HCT116 (cell line): ENCODE data around the gene LGR6. TPM values are rescaled to one million over a fixed set of nuclear protein-coding genes. Genes with fewer than 3 reads are reported as not detected.

Experiments used
- ATAC-seq: fragments of 200-7000 bp; cut with Tn5 transposase; 2 replicates; pipeline ENCODE4 v1.9.1; 2020; ENCODE audit warnings: mild to moderate bottlenecking, moderate library complexity
- BruUV-seq: library from RNA; stranded (reverse); fragments of 400-500 nt; replicated peaks from 2 replicates; lab custom pipeline; 2021; lab: Mats Ljungman, UMichigan
- CTCF ChIA-PET: fragments of 300-600 bp; sonication (Branson Sonifier 250); formaldehyde crosslinking; loops from one replicate; lab custom pipeline; 2021; ENCODE audit warnings: antibody characterized with exemption; lab: Charles Lee
- POLR2A ChIA-PET: fragments of 300-600, 350-600 bp; sonication (Branson Sonifier 250); formaldehyde crosslinking; loops from one replicate; lab custom pipeline; 2021; ENCODE audit warnings: antibody characterized with exemption; lab: Charles Lee
- RAD21 ChIA-PET, 2 experiments: fragments of 300-600 bp; sonication (Branson Sonifier 250); formaldehyde crosslinking; loops; one replicate each; lab custom pipeline; 2023; ENCODE audit warnings: low total read pairs in 2 of 2; ENCODE audit not compliant: uncharacterized antibody in 2 of 2, unreplicated experiment in 2 of 2, low non-redundant PET in 1 of 2; lab: Charles Lee
- DNase-seq: peaks from one replicate; pipeline ENCODE4 v3.0.0-alpha.2; 2010; ENCODE audit warnings: low read depth, low spot score
- H2AFZ ChIP-seq: fragments of 200-600 bp; shearing (Covaris generic), sonication (generic); 2 replicates; pipeline ENCODE4 v1.6.1; 2017; ENCODE audit warnings: low read depth, mixed run types, mixed read lengths, antibody characterized with exemption, low read length; ENCODE audit not compliant: poor library complexity, severe bottlenecking
- H3K27ac ChIP-seq: 2 replicates; pipeline ENCODE4 v1.5.1; 2012; ENCODE audit warnings: low read depth, low read length
- H3K27me3 ChIP-seq: fragments of 200-600 bp; sonication (generic); 2 replicates; pipeline ENCODE4 v1.6.1; 2016; ENCODE audit warnings: mixed run types, low read length, mixed read lengths; ENCODE audit not compliant: insufficient read depth
- H3K36me3 ChIP-seq, 2 experiments: fragments of 200-500 bp in 1 of 2; fragments of 200-600 bp in 1 of 2; sonication (Bioruptor generic) in 1 of 2; sonication (generic) in 1 of 2; 2 replicates each; pipeline versions ENCODE4 v1.5.1 to v1.6.1; 2014 to 2016; ENCODE audit warnings: low read length in 2 of 2, inconsistent platforms in 1 of 2, mixed read lengths in 1 of 2, mixed run types in 1 of 2; ENCODE audit not compliant: insufficient read depth in 2 of 2, control insufficient read depth in 1 of 2
- H3K4me1 ChIP-seq, 2 experiments: fragments of 200-600 bp in 1 of 2; sonication (generic) in 1 of 2; 2 replicates each; pipeline versions ENCODE4 v1.5.1 to v1.6.1; 2012 to 2017; ENCODE audit warnings: low read length in 2 of 2, inconsistent platforms in 1 of 2, mild to moderate bottlenecking in 1 of 2, mixed read lengths in 1 of 2, mixed run types in 1 of 2, moderate library complexity in 1 of 2; ENCODE audit not compliant: insufficient read depth in 2 of 2, control insufficient read depth in 1 of 2
- H3K4me2 ChIP-seq: fragments of 200-600 bp; sonication (generic); 2 replicates; pipeline ENCODE4 v1.6.1; 2017; ENCODE audit warnings: mixed run types, low read length, mixed read lengths
- H3K4me3 ChIP-seq, 2 experiments: fragments of 200-600 bp in 1 of 2; sonication (generic) in 1 of 2; replicated peaks in 1 of 2; 2 replicates each; pipeline ENCODE4 v1.5.1; 2011 to 2016; ENCODE audit warnings: low read length in 2 of 2, control low read depth in 1 of 2, low read depth in 1 of 2, mild to moderate bottlenecking in 1 of 2, mixed read lengths in 1 of 2, mixed run types in 1 of 2
- H3K79me2 ChIP-seq: fragments of 200-600 bp; sonication (generic); 2 replicates; pipeline ENCODE4 v1.6.1; 2017; ENCODE audit warnings: mild to moderate bottlenecking, mixed run types, low read length, moderate library complexity, mixed read lengths; ENCODE audit not compliant: insufficient read depth
- H3K9ac ChIP-seq: fragments of 200-600 bp; sonication (generic); 2 replicates; pipeline ENCODE4 v1.6.1; 2016; ENCODE audit warnings: low read length, mixed read lengths
- H3K9me2 ChIP-seq: fragments of 200-600 bp; sonication (generic), shearing (Covaris generic); 2 replicates; pipeline ENCODE4 v1.6.1; 2017; ENCODE audit warnings: mixed run types, mild to moderate bottlenecking, moderate library complexity; ENCODE audit not compliant: insufficient read depth
- H3K9me3 ChIP-seq, 2 experiments: fragments of 200-500 bp in 1 of 2; fragments of 200-600 bp in 1 of 2; sonication (Bioruptor generic) in 1 of 2; sonication (generic) in 1 of 2; 2 replicates each; pipeline ENCODE4 v1.6.1; 2014 to 2017; ENCODE audit warnings: low read length in 2 of 2, mixed read lengths in 2 of 2, inconsistent platforms in 1 of 2, low read depth in 1 of 2, mild to moderate bottlenecking in 1 of 2, mixed run types in 1 of 2, moderate library complexity in 1 of 2; ENCODE audit not compliant: control insufficient read depth in 1 of 2, insufficient read depth in 1 of 2
- H4K20me1 ChIP-seq: fragments of 200-600 bp; sonication (generic), shearing (Covaris generic); 2 replicates; pipeline ENCODE4 v1.6.1; 2017; ENCODE audit warnings: mixed run types, mild to moderate bottlenecking, moderate library complexity; ENCODE audit not compliant: insufficient read depth
- EZH2 ChIP-seq: fragments of 200-600 bp; sonication (generic); IDR thresholded peaks from 2 replicates; pipeline ENCODE4 v1.6.1; 2017; ENCODE audit warnings: antibody characterized with exemption, mixed run types
- POLR2A ChIP-seq: IDR thresholded peaks from 2 replicates; pipeline ENCODE4 v1.7.0; 2011; ENCODE audit warnings: borderline replicate concordance; ENCODE audit not compliant: insufficient read depth, insufficient read length; ENCODE audit errors: extremely low read depth
- SIN3A ChIP-seq: IDR thresholded peaks from 2 replicates; pipeline ENCODE4 v1.6.1; 2012; ENCODE audit warnings: low read depth
- SP1 ChIP-seq: IDR thresholded peaks from 2 replicates; pipeline ENCODE4 v1.6.1; 2012; ENCODE audit warnings: low read depth
- SRF ChIP-seq: IDR thresholded peaks from 2 replicates; pipeline ENCODE4 v1.6.1; 2012; ENCODE audit warnings: low read depth
- TCF7L2 ChIP-seq: IDR thresholded peaks from 2 replicates; pipeline ENCODE4 v1.7.0; 2011; ENCODE audit warnings: borderline replicate concordance, inconsistent platforms; ENCODE audit not compliant: insufficient read depth, insufficient read length; ENCODE audit errors: extremely low read depth
- ZFX ChIP-seq: fragments of 450-650 bp; IDR thresholded peaks from 2 replicates; pipeline ENCODE4 v1.6.1; 2017
- intact Hi-C: fragments of 100-400 bp; cut with micrococcal nuclease; formaldehyde crosslinking; loops from 2 replicates; pipeline ENCODE4 v1.10.0; 2022
- total RNA-seq: library from RNA; stranded (reverse); gene quantifications from one replicate; pipeline ENCODE4 v1.2.1, GENCODE V29; 2021; ENCODE audit not compliant: unreplicated experiment
- TF ChIP-seq, protein P1 (sequence below): IDR thresholded peaks from 2 replicates; pipeline ENCODE4 v1.6.1; 2011; ENCODE audit warnings: mild to moderate bottlenecking, low read length, moderate library complexity; ENCODE audit not compliant: insufficient replicate concordance; ENCODE audit errors: extremely low read depth
- TF ChIP-seq, protein P2 (sequence below): IDR thresholded peaks from 2 replicates; pipeline ENCODE4 v1.6.1; 2012

The LGR6 gene
- total RNA-seq, 1 experiment from 2014 or later: 0.20 TPM

DNA sequence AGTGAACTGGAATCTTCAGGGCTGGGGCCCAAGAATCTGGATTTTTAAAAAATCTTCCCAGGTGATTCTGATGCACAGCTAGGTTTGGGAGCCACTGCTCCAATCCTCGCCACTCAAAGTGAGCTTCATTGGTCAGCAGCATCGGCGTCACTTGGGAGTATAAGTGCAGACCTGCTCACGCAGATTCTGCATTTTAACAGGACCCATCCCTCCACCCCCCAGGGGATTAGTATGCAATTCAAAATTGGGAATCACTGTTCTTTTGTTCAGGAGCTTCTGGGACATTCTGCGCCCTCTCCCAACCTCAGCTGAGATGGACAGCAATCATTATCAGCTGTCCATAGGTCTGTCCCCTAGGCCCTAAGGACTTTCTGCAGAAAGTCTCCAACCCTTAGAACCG, 53.5 kb downstream of the LGR6 start (continued):
- TF ChIP-seq TCF7L2 (no peak), SIN3A (no peak), POLR2A (no peak), EZH2 (no peak), SP1 (no peak), ZFX (no peak)
- TF ChIP-seq, protein P1, sequence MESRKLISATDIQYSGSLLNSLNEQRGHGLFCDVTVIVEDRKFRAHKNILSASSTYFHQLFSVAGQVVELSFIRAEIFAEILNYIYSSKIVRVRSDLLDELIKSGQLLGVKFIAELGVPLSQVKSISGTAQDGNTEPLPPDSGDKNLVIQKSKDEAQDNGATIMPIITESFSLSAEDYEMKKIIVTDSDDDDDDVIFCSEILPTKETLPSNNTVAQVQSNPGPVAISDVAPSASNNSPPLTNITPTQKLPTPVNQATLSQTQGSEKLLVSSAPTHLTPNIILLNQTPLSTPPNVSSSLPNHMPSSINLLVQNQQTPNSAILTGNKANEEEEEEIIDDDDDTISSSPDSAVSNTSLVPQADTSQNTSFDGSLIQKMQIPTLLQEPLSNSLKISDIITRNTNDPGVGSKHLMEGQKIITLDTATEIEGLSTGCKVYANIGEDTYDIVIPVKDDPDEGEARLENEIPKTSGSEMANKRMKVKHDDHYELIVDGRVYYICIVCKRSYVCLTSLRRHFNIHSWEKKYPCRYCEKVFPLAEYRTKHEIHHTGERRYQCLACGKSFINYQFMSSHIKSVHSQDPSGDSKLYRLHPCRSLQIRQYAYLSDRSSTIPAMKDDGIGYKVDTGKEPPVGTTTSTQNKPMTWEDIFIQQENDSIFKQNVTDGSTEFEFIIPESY: no peak
- TF ChIP-seq, protein P2, sequence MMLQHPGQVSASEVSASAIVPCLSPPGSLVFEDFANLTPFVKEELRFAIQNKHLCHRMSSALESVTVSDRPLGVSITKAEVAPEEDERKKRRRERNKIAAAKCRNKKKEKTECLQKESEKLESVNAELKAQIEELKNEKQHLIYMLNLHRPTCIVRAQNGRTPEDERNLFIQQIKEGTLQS: no peak

DNA sequence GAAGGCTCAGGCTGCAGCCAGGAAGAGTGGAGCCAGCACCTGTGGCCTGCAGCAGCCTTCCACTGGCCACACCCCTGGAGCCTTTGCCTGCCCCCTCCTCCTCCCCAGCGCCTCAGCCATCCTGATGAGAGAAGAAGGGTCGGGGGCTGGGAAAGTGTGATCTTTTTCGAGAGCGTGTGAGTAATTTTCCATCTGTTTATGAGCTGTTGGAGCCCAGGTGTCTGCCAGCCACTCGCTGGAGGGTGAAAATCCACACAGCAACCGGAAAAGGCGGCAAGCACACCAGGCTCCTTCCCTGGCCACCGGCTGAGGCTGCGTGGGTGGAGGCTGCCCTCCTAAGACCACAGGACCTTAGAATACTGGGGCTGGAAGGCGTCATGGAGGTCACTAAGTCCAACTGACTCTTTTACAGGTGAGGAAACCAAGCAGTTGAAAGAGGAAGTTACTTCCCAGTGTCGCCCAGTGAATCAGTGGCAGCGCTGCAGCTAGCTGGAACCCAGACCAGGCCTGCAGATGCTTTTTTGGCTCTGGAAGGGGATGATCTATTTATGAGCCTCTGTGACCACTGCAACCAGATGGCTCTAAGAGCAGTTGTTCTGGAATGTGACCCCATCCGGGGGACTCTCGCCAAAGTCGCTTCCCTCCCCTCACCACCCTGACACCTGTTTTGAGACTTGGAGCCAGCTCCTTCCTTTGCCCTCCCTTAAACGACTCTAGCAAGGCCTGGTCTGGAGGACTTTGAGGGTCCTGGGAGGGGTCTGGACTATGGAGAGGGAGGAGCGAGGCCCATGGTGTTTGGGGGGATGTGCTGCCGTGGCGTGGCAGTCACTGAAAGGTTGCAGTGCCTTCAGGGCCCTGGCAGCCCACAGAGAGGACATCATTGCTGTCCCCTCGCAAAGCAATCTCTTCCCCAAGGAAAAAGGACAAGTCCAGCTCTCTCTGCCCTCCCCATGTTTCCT, 54.5 kb downstream of the LGR6 start:
- ChIA-PET POLR2A (no interaction called here), RAD21 (no interaction called here), CTCF (interaction anchor here (1.4 kb wide), 1 partner anchor 10 kb away, joined by 4 read pairs; no protein-coding TSS in a partner anchor)

More for the DNA sequence above, 54.5 kb downstream of the LGR6 start:
- H3K9me2 ChIP-seq: no peaks in the 10 kb centered on the region
- intact Hi-C loops: no loop called here
- BruUV-seq: no TSS peak
- TF ChIP-seq SRF: no peak
- TF ChIP-seq, all 23 proteins: peak for 0
- no peak overlapping the region for H3K27ac ChIP-seq
- H3K4me1 ChIP-seq: no peaks in the 10 kb centered on the region
- no peaks in the 10 kb centered on the region for H4K20me1 ChIP-seq
- H3K79me2 ChIP-seq: no peaks in the 10 kb centered on the region
- H3K36me3 ChIP-seq: no peaks in the 10 kb centered on the region
- H3K9me3 ChIP-seq: no peaks in the 10 kb centered on the region
- no peak overlapping the region for H2AFZ ChIP-seq
- H3K9ac ChIP-seq: no peak overlapping the region
- peaks cover 36% of the 10 kb centered on the region; the same call in 1 of the 2 replicates for H3K27me3 ChIP-seq
- no peak for DNase-seq
- no peak overlapping the region for H3K4me3 ChIP-seq
- no peak overlapping the region for H3K4me2 ChIP-seq
- no peak for ATAC-seq
